HG02571 (cell line): ENCODE data around the gene ERVK3-1.
"Not testable (repeated sequence)": the region's sequence is repeated elsewhere in the genome, so short reads cannot be mapped to it uniquely, and the experiment has no call there.

Source experiments
- ATAC-seq: cut with Tn5 transposase; IDR thresholded peaks from one replicate; pipeline ENCODE4 v1.9.1; 2021; ENCODE audit warnings: mild to moderate bottlenecking, moderate library complexity; ENCODE audit not compliant: unreplicated experiment

The ERVK3-1 gene

DNA sequence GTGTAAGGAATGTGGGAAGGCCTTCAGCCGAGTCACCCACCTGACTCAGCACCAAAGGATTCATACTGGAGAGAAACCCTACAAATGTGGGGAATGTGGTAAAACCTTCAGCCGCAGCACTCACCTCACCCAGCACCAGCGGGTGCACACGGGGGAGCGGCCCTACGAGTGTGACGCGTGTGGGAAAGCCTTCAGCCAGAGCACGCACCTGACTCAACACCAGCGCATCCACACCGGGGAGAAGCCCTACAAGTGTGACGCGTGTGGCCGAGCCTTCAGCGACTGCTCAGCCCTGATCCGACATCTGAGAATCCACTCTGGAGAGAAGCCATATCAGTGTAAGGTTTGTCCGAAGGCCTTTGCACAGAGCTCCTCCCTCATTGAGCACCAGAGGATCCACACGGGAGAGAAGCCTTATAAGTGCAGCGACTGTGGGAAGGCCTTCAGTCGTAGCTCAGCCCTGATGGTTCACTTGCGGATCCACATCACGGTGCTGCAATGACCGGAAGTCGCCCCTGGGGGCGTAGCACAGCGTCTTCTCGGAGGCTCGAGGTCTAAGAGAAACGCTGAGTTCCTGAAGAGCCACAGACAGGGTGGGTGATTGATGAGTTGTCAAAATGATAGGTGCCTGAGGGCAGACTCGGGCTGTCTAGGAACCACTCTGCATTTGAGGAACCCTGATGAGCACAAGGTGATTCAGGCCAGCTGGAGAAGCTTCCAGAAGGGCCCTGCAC, 33.8 kb downstream of the ERVK3-1 start:
- ATAC-seq: no peak

DNA sequence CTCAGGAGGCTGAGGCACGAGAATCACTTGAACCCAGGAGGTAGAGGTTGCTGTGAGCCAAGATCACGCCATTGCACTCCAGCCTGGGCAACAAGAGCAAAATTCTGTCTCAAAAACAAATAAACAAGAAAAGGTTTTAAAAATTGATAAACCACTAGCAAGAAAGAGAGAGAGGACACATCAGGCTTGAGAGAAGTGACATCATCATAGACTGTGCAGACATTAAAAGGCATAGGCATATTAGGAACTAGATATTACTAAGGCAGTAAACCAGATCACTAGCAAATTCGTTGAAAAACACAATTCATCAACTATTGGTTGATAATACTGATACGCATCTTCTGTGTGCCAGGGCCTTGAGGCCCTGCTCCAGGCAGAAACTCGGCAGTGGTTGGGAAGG, 40.4 kb downstream of the ERVK3-1 start:
- no peak for ATAC-seq

DNA sequence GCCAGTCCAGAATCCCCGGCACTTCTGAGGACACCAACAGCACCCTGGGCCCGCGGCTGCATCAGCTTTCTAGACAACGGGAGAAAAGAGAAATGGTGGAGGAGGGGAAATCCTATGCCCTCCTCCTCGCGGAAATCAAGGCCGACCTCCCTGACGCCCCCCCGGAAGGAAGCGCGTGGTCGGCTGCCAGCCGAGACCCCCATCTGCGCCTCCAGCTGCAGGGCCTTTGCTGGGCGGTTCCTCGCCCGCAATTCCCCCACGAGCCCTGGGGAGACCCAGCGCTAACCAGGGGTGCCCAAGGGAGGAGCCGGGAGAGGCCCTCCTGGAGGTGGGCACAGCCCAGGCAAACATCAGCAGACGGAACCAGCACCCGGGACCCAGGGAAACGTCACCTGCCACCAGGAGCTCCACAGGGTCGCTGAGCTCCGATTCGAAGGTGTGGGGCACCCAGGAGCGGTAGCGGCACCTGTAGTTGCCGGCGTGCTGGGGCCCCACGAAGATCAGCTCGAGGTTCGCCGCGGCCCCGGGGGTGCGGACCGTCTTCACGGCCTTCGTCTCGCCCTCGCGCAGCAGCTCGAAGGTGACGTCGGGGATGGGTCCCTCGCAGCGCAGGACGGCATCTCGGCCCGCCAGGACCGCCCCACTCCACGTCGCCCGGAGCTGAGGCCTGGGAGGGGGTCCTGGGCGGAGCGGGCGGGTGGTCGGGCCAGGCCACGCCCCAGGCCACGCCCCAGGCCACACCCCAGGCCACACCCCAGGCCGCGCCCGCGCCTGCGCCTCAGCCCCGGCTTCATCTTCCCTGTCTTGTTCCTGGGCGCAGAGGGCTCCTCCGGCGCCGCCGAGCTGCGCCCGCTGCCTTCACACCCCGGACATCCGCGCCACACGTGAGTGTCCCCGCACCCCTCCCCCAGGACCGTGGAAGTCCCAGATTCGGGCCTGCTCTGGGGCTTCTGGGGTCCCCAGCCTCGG, 42.1 kb downstream of the ERVK3-1 start:
- ATAC-seq: peak; percentile 80

DNA sequence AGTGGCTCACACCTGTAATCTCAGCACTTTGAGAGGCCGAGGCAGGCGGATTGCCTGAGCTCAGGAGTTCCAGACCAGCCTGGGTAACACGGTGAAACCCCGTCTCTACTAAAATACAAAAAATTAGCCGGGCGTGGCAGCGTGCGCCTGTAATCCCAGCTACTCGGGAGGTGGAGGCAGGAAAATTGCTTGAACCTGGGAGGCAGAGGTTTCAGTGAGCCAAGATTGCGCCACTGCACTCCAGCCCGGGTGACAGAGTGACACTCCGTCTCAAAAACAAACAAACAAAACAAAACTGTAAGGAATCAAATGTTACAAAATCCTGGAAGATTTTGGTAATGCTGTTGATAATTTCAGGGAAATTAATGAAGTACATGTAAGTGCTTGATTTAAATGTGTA, 42.9 kb downstream of the ERVK3-1 start:
- ATAC-seq: not testable (repeated sequence)

DNA sequence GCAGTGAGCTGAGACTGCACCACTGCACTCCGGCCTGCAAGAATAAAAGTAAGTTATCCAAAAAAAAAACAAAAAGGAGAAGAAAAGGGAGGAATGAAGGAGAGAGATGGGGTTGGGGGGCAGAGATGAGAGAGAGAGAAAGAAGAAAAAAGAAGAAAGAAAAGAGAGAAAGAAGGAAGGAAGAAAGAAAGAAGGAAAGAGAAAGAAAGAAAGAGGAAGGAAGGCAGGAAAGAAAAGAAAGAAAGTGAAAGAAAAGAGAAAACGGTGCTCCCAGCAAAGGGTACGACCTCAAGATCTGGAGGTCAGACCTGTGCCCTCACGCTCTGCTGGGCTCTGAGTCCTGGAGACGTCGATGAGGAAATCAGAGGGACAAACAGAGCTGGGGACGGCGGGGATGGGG, 44.4 kb downstream of the ERVK3-1 start:
- no peak for ATAC-seq

DNA sequence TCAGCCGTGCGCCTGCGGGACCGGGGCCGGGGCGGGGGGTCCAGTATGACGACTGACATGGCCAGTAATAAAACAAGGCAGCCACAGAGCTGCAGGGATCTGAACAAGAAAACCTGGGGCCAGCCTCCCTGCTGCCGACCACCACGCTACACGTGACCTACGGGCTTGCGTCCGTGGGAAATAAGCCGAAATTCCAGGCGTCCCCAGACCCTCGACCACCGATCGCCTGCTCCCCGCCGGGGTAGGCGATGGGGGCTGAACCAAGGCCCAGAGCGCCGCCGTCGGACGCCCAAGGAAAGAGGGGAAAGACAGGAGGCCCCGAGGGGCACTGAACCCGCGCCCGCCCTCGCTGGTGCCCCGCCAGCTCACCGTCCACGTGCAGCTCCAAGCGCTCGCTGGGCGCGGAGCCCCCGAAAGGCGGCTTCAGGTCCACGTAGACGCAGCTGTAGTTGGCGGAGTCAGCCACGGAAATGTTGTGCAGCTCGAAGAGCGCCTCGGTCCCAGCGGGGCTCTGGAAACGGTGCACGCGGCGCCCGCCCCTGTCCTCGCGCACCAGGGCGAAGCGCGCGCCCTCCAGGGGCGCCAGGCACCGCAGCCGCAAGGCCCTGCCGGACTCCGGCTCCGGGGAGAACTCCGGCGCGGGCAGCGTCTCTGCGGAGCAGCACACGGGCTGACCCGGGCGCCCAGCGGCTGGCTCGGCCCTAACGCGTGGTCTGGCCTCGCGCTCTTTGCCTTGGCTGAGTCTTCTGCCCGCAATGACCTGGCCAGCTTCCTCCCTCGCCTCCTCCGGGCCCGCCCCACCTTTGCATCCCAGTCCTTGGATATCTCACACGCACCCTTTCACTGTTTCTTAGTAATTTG, 45.1 kb downstream of the ERVK3-1 start:
- no peak for ATAC-seq

DNA sequence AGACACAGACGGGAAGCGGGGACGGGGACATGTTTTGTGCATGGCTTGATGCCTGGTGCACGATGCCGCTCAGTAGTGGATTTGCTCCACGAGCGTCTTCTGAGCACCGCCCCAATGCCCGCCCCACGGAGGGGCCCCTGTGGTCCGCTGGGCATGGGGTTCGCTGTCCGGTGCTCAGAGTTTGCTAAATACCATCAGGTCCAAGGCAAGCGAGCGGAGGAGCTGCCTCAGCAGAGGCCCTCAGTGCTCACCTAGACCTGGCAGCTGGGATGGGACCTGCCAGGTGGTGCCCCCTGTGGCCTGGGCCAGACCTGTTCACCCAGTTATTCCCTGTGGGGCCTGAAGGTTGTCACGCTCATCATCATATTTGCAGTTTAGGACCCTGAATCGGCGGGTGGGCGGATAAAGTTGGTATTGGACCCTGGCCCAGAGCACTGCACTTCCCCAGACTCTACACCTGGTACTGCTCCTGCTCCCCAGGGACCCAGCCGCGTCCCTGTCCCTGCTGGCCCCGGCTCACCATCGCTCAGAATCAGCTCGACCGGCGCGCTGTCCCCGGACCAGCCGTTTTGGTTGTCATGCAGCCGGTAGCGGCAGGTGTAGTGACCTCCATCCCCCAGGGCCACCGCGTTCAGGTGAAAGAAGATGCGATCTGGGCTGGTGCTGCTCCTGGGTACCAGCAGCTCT, 45.8 kb downstream of the ERVK3-1 start:
- no peak for ATAC-seq

DNA sequence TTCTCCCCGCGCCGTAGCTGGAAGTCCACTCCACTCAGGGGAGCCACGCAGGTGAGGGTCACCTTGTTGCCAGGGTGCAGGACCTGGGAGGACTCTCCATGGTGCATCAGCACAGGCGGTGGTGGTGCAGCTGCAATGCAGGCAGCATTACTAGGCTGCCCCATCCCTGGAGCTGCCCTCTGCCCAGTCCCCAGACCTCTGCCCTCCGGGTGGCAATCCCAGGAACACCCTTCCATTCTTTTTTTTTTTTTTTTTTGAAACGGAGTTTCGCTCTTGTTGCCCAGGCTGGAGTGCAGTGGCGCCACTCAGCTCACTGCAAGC, 46.3 kb downstream of the ERVK3-1 start:
- ATAC-seq: no peak

DNA sequence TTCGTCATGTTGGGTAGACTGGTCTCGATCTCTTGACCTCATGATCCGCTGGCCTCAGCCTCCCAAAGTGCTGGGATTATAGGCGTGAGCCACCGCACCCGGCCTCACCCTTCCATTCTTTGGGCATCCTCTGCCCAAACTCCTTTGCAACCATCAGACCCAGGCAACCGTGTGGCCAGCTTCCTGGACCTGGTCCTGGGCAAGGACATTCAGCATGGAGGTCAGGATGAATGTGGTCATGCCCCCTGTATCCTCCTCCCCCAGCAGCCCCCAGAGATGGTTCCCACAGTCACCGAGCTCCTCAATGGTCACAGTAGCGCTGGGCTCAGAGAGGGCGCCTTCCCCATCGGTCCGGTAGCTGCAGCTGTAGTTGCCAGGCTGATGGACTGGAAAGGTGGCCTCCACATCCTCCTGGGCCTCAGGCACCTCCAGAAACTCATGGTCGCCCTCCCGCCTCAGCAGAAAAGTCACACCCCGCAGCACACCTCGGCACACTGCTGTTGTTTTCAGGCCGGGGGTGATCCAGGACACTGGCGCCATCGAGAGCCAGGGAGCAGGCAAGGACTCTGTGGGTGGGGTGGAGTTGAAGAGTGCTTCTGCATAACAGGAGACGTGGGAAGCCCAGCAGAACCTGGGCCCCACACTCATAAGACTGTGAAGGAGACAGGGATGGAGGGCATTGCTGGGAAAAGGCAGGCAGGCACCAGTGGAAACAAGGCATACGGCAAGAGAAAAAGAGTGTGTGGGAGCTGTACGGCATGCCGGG, 47.0 kb downstream of the ERVK3-1 start:
- ATAC-seq: no peak

DNA sequence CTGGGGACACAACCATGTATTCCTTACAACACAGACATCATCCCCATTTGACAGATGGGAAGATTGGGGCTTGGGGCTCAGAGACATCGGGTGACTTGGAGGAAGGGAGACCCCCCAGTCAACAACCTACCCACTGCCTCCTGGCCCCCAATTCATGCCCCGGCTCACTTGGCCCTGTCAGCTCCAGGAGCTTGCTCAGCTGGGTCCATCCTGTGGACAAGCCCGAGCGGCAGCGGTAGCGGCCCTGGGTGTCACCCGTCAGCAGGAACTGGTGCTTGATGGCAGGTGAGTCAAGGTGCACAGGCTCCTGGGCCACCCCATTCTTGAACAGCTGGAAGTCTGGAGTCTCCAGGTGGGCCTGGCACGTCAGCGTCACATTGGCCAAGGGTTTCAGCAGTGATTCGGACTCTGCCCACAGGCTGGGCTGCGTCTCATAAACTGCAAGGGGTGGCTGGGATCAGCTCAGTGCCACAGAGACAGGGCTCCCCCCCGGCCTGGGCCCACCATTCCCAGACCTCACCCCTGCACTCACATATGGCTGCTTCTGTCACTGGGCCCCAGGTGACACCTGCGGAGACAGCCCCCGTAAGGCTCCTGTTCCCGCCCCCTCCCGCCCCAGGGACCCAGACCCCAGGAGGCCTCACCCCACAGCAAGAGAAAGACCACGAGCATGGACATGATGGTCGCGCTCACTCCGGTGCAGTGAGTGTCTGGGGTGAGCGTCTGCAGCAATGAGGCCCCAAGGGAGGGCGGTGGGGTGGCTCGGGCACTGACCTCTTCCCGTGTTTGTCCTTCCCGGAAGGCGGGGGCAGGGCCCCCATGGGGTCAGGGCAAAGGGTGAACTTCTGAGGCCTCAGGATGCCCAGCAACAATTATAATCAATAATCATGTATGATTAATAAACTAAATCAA, 47.8 kb downstream of the ERVK3-1 start, which contains the start of gene A1BG:
A1BG (minus strand) TSS at position 733 of the 912 bp plus-strand sequence; CDS start at position 678, 55 bp downstream.
- ATAC-seq: no peak

DNA sequence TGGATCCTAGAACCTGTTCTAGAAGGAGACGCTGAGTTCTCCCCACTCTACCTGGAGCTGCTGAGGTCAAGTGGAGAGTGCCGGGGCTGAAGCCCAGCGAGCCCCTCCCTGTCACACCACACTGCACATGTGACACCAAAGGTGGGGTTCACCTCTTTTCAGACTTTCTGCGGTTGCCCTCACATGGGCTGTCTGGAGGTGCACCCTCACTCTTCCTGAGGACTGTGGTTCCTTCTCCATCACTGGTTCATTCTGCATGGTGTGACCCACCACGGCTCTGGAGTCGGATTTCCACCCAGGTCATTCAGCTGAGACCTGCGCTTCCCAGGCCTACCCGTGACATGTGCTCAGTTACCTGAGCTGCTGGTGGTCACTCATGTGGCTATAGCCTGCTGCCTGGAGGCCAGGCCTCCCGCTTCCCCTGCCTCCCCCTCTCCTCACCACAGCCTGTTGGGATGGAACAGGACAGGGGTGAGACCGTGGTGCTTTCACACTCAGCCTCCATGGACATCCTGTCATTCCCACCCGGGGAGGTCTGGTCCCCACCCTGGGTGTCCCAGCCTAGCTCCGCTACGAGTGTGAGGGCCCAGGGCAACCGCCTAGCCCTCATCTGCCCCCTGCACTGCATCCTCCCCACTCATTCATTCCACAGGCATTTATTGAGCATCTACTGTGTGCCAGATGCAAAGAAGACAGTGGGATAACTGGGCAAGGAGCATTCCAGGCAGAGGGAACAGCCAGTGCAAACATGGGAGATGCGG, 48.7 kb downstream of the ERVK3-1 start:
- no peak for ATAC-seq

DNA sequence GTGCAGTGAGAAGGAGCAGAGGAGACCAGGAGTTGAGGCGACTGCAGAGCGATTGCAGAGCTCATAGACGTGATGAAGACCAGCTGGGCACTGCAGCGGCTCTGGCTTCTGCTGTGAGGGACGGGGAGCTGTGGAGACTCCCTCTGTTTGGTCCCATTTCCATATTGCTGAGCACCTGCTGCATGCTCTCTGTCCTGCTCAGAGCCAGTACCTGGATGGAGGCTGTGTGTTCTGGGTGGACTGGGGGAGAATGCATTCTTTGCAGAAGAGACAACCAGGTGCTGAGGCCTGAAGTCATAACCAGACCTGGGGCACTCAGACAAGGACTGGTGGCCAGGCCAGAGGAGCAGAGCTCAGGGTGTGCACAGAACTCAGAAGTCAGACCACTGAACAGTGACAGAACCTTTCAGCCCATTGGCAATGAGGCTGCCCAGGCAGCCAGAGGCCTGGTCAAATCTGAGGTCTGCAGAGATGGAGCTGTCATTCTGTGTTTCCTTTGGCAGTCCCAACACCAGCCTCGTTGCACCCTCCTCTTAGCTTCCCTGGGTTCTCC, 49.4 kb downstream of the ERVK3-1 start:
- no peak for ATAC-seq

DNA sequence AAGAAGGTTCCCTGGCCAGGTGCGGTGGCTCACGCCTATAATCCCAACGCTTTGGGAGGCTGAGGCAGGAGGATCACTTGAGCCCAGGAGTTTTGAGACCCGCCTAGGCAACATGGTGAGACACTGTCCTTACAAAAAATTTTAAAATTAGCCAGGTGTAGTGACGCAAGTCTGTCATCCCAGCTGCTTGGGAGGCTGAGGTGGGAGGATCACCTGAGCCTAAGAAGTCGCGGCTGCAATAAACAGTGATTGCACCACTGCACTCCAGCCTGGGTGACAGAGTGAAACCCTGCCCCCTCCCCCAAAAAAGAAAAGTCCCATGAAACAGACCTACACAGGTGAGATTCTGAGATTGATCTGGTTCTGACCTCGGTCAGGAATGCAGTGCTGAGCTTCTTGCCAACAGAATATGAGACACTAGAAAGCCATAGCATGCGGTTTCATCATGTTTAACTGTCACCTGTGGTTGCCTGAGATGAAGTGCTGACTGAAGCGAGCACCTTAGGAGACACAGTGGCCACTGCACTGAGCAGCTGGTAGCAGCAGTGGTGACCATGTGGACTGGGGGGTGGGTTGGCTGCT, 50.1 kb downstream of the ERVK3-1 start:
- no peak for ATAC-seq

DNA sequence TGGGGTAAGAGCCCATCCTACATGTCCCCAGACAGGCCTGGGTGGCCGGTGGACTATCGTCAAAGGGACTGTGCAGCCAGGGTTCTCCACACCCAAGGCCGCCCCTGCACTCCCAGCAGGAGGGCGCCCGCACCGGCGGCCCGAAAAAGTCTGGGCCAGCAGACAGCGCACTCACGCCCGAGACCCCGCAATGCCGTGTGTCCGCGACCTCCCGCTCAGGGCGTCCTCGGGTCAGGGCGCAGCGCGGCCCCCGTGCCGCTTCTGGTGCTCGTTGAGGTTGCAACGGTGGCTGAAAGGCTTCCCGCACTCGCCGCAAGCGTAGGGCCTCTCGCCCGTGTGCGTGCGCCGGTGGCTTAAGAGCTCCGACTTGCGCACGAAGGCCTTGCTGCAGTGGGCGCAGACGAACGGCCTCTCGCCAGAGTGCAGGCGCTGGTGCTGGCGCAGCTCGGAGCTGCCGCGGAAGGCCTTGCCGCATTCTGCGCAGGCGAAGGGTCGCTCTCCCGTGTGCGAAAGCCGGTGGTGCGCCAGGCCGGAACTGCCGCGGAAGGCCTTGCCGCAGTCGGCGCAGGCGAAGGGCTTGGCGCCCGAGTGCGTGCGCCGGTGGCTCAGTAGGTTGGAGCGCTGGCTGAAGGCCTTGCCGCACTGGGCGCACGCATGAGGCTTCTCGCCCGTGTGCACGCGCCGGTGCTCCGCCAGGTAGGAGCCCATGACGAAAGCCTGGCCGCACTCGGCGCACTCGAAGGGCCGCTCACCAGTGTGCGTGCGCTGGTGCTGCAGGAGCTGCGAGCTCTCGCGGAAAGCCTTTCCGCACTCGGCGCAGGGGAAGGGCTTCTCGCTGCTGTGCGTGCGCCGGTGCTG, 51.0 kb downstream of the ERVK3-1 start:
- no peak for ATAC-seq

DNA sequence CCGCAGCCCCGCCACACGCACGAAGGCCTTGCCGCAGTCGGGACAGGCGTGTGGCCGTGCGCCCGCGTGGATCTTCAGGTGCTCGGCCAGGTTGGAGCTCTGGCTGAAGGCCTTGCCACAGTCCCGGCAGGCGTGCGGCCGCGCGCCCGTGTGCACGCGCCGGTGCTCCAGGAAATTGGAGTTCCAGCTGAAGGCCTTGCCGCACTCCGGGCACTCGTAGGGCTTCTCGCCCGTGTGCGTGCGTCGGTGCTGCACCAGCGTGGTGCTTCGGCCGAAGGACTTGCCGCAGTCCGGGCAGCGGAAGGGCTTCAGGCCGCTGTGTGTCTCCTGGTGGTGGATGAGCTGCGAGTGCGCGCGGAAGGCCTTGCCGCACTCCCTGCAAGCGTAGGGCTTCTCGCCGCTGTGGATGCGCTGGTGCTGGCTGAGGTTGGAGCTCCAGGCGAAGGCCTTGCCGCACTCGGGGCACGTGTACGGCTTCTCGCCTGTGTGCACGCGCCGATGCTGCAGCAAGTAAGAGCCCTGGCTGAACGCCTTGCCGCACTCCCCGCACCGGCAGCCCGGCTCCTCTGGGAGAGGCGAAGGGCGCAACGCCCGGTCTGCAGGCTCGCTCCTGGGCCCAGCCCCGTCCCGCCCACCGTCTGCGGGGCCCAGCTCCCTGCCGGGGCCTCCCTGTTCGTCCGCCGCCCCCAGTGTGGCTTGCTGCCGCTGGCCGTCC, 51.7 kb downstream of the ERVK3-1 start:
- no peak for ATAC-seq
